IPS-NIHi7 (cell line): ENCODE measurements around the gene TMEM267.
"Not testable (repeated sequence)": the region's sequence is repeated elsewhere in the genome, so short reads cannot be mapped to it uniquely, and the experiment has no call there.

Experiments used
- DNase-seq: peaks from one replicate; pipeline ENCODE4 v3.0.0; 2012; ENCODE audit warnings: mixed read lengths; ENCODE audit errors: extremely low spot score

The TMEM267 gene

DNA sequence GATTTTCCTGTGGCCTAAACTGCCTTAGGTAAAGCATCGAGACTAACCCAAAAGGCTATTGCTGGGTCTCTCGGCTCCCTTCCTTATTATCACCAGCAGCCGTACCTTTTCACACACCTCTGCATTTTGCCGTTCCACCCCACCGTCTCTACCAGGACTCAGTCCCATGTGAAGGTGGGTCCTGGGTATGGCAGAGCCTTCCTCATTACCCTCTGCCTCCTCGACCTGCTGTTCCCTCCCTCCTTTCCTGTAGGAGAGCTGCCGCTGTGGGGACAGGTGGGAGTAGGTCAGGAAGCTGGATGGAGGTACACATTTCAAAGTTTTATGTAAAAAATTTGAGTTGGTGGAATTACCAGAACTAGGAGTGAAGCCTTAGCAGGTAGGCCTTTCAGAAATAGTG is 73.3 kb downstream of the TMEM267 start:
- no peak for DNase-seq

DNA sequence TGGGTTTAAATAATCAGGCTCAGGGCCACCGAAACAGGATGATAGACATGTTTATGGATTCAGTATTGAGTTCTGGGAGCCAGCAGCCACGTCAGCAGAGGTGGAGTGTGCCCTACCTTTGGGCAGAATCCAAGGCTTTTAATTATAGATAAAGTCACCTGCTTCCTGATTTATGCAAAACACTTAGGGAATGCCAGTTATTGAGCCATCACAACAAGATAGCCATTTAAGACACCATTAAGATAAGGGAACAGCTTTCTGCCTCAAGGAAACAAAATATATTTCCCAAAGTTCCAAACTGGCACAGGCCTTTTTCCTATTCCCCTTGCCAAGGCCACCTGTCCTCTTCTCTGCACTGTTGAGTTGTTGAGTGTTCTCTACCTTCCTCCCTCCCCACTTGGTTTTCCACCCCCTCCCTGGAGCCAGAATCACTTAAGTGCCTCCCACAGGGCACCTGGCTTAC is 73.8 kb downstream of the TMEM267 start:
- DNase-seq: no peak

DNA sequence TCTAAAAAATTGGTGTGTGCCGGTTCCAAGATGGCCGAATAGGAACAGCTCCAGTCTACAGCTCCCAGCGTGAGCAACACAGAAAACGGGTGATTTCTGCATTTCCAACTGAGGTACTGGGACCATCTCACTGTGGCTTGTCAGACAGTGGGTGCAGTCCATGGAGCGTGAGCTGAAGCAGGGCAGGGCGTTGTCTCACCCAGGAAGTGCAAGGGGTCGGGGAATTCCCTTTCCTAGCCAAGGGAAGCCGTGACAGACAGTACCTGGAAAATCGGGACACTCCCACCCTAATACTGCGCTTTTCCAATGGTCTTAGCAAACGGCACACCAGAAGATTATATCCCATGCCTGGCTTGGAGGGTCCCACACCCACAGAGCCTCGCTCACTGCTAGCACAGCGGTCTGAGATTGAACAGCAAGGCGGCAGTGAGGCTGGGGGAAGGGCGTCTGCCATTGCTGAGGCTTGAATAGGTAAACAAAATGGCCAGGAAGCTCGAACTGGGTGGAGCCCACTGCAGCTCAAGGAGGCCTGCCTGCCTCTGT is 81.1 kb downstream of the TMEM267 start:
- DNase-seq: not testable (repeated sequence)

DNA sequence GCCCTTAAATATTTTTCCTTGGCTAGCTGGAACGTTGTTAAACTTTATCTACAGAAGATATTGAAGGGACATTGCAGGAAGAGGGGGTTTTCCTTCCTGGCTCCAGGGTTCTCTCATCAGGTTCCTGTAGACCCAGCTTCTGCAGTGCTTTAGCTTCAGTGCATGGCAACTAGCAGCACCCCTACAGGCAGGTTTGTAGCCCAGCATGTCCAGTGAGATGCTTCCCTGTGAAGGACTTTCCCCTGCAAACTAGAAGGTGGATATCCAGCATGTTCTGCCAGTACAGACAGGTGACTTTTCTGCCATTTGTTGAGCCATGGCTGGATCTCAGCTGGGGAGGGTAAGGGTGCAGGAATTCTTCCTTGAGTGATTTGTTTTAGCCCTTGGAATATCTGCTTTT is 81.8 kb downstream of the TMEM267 start:
- peak; percentile 53 for DNase-seq

DNA sequence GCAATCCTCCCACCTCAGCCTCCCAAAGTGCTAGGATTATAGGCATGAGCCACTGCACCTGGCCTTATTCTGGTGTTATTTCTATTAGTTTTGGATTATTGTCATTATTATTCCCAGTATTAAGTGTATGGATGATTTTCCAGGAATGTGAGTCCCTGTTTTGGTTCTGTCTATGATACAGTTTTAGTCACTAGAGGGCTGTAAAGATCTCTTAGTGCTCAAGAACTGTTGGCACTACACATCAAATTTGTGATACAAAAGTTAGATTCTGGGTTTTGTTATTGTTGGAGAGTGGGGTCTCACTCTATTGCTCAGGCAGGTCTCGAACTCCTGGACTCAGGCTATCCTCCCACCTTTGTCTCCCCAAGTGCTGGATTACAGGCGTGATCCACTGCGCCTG is 83.6 kb downstream of the TMEM267 start:
- DNase-seq: no peak

DNA sequence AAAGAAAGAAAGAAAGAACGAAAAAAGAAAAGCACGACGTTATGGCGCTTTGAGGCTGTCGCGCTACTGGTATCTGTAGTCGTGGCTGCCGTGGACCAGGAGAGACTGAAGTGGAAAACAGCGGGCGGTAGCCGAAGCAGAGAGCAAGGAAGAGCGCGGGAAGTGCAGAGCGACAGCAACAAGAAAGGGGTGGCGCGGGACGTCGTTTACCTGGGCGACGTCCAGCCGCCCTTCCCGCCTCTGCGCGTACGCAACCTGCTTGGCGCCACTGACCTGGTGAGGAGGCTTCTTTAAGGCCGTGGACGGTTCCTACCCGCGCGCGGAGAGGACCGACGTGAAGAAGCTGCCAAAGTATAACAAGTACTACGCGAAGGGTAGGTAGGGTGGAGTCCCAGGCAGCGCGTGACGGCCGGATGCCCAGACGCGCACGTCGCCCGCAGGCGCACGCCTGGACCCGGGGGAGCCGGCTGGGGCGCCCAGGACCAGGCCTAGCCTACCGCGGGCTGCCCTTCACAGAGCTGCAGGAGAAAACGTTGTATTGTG is 86.8 kb downstream of the TMEM267 start:
- DNase-seq: peak; percentile 67
